ENCODE results near the gene ADAM12.

GRCh38 chr10:126400641-126401040 lies 12.4 kb upstream of the ADAM12 start:
- no peak for TF ChIP-seq CTCF (IDR thresholded peaks at IDR 0.05; ENCODE audit: poor library complexity, severe bottlenecking)
- no peak for TF ChIP-seq RAD21 (conservative IDR thresholded peaks at IDR 0.05)
- TF ChIP-seq MXI1 (conservative IDR thresholded peaks at IDR 0.05; ENCODE audit: poor library complexity, severe bottlenecking) = no peak
